ENCODE measurements around the gene GLI3. TPM values are rescaled to one million over a fixed set of nuclear protein-coding genes. Genes with fewer than 3 reads are reported as not detected.

GLI3 gene
- total RNA-seq, 1 donor from 2014 or later = 9.0 TPM

- DNase-seq (ENCODE audit: low spot score, unreplicated experiment) = no peak
- H3K27ac Mint-ChIP-seq = no peak overlapping the region
- peaks cover 9% of the 10 kb centered on the region for H3K27me3 Mint-ChIP-seq
- no peaks in the 10 kb centered on the region for H3K36me3 Mint-ChIP-seq (ENCODE audit: insufficient read depth)
- TF ChIP-seq CTCF (IDR thresholded peaks at IDR 0.05; ENCODE audit: unreplicated experiment) = no peak
- H3K9me3 Mint-ChIP-seq (ENCODE audit: low read depth) = no peaks in the 10 kb centered on the region
- H3K4me1 Mint-ChIP-seq (ENCODE audit: low read depth) = peaks cover 12% of the 10 kb centered on the region
- H3K4me3 Mint-ChIP-seq (ENCODE audit: low read depth) = no peak overlapping the region
These were observed 44.1 kb downstream of the GLI3 start for GRCh38 chr7:42192851-42193461.

- TF ChIP-seq CTCF (IDR thresholded peaks at IDR 0.05; ENCODE audit: unreplicated experiment) = no peak
- Mint-ChIP-seq H3K9me3 (ENCODE audit: low read depth) (no peaks in the 10 kb centered on the region), H3K27me3 (peaks cover 7% of the 10 kb centered on the region), H3K36me3 (ENCODE audit: insufficient read depth) (no peaks in the 10 kb centered on the region), H3K4me3 (ENCODE audit: low read depth) (no peak overlapping the region), H3K4me1 (ENCODE audit: low read depth) (peaks cover 12% of the 10 kb centered on the region), H3K27ac (no peak overlapping the region)
- no peak for DNase-seq (ENCODE audit: low spot score, unreplicated experiment)
These were observed 44.9 kb downstream of the GLI3 start for GRCh38 chr7:42192066-42192465.

GRCh38 chr7:42189535-42189934 is 47.5 kb downstream of the GLI3 start:
- no peak for DNase-seq (ENCODE audit: low spot score, unreplicated experiment)
- Mint-ChIP-seq H3K9me3 (ENCODE audit: low read depth) (no peaks in the 10 kb centered on the region), H3K27ac (no peak overlapping the region), H3K36me3 (ENCODE audit: insufficient read depth) (no peaks in the 10 kb centered on the region), H3K4me1 (ENCODE audit: low read depth) (peaks cover 12% of the 10 kb centered on the region), H3K27me3 (peaks cover 5% of the 10 kb centered on the region), H3K4me3 (ENCODE audit: low read depth) (no peak overlapping the region)
- TF ChIP-seq CTCF (IDR thresholded peaks at IDR 0.05; ENCODE audit: unreplicated experiment) = no peak

- DNase-seq (ENCODE audit: low spot score, unreplicated experiment) = no peak
- TF ChIP-seq CTCF (IDR thresholded peaks at IDR 0.05; ENCODE audit: unreplicated experiment) = peak; percentile 75
- H3K27me3 Mint-ChIP-seq = peaks cover 5% of the 10 kb centered on the region
These were observed 50.9 kb downstream of the GLI3 start for GRCh38 chr7:42186151-42186550.

GRCh38 chr7:42185726-42186125 is 51.3 kb downstream of the GLI3 start:
- H3K4me3 Mint-ChIP-seq (ENCODE audit: low read depth) = no peak overlapping the region
- peaks cover 5% of the 10 kb centered on the region for H3K27me3 Mint-ChIP-seq

More at GRCh38 chr7:42186151-42186550, 50.9 kb downstream of the GLI3 start:
- no peaks in the 10 kb centered on the region for H3K36me3 Mint-ChIP-seq (ENCODE audit: insufficient read depth)
- no peak overlapping the region for H3K27ac Mint-ChIP-seq
- H3K9me3 Mint-ChIP-seq (ENCODE audit: low read depth) = no peaks in the 10 kb centered on the region
- no peak overlapping the region for H3K4me3 Mint-ChIP-seq (ENCODE audit: low read depth)
- H3K4me1 Mint-ChIP-seq (ENCODE audit: low read depth) = no peaks in the 10 kb centered on the region

More at GRCh38 chr7:42185726-42186125, 51.3 kb downstream of the GLI3 start:
- H3K4me1 Mint-ChIP-seq (ENCODE audit: low read depth) = no peaks in the 10 kb centered on the region
- no peak for TF ChIP-seq CTCF (IDR thresholded peaks at IDR 0.05; ENCODE audit: unreplicated experiment)
- no peaks in the 10 kb centered on the region for H3K36me3 Mint-ChIP-seq (ENCODE audit: insufficient read depth)
- H3K9me3 Mint-ChIP-seq (ENCODE audit: low read depth) = no peaks in the 10 kb centered on the region
- no peak overlapping the region for H3K27ac Mint-ChIP-seq
- DNase-seq (ENCODE audit: low spot score, unreplicated experiment) = no peak
